CD8-positive, alpha-beta memory T cell (primary cell): ENCODE measurements around the gene SCLY. TPM values are rescaled to one million over a fixed set of nuclear protein-coding genes. Genes with fewer than 3 reads are reported as not detected.

Experiments used
- CTCF ChIA-PET: fragments of 350-600 bp; sonication (Branson Sonifier 250); formaldehyde crosslinking; loops from one replicate; lab custom pipeline; 2021; ENCODE audit warnings: antibody characterized with exemption; lab: Charles Lee
- POLR2A ChIA-PET: fragments of 350-600 bp; sonication (Branson Sonifier 250); formaldehyde crosslinking; loops from one replicate; lab custom pipeline; 2021; ENCODE audit warnings: antibody characterized with exemption; lab: Charles Lee
- DNase-seq, 5 donors: peaks; one replicate each; pipeline versions ENCODE4 v3.0.0 to v3.0.0-alpha.2; 2020 to 2022; ENCODE audit warnings: mixed read lengths in 1 of 5
- H3K27ac ChIP-seq: one replicate; pipeline ENCODE4 v1.7.0; 2013; ENCODE audit warnings: low read depth, mild to moderate bottlenecking, low read length, moderate library complexity
- H3K27me3 ChIP-seq: 2 replicates; pipeline ENCODE4 v1.7.0; 2013; ENCODE audit warnings: low read length, mild to moderate bottlenecking; ENCODE audit not compliant: insufficient read depth, poor library complexity, severe bottlenecking
- H3K36me3 ChIP-seq: 2 replicates; pipeline ENCODE4 v1.7.0; 2013; ENCODE audit warnings: mild to moderate bottlenecking, low read length, moderate library complexity; ENCODE audit not compliant: insufficient read depth
- H3K4me1 ChIP-seq: 2 replicates; pipeline ENCODE4 v1.7.0; 2013; ENCODE audit warnings: mild to moderate bottlenecking, low read length, moderate library complexity; ENCODE audit not compliant: insufficient read depth
- H3K4me3 ChIP-seq: 2 replicates; pipeline ENCODE4 v1.7.0; 2013; ENCODE audit warnings: mild to moderate bottlenecking, low read length
- H3K9me3 ChIP-seq: 2 replicates; pipeline ENCODE4 v1.7.0; 2013; ENCODE audit warnings: mild to moderate bottlenecking, low read length
- H3K27ac Mint-ChIP-seq, 8 donors: one replicate each; pipeline ENCODE4 v1.8.0; 2020 to 2021; ENCODE audit warnings: mixed read lengths in 8 of 8, mild to moderate bottlenecking in 6 of 8, inconsistent platforms in 3 of 8, moderate library complexity in 3 of 8
- H3K27me3 Mint-ChIP-seq, 2 donors: one replicate each; pipeline ENCODE4 v1.8.0; 2020 to 2021; ENCODE audit warnings: mixed read lengths in 2 of 2, mild to moderate bottlenecking in 1 of 2, moderate library complexity in 1 of 2
- H3K36me3 Mint-ChIP-seq, 3 donors: one replicate each; pipeline ENCODE4 v1.8.0; 2020 to 2021; ENCODE audit warnings: mixed read lengths in 3 of 3, inconsistent platforms in 1 of 3, mild to moderate bottlenecking in 1 of 3
- H3K4me1 Mint-ChIP-seq, 3 donors: one replicate each; pipeline ENCODE4 v1.8.0; 2020 to 2021; ENCODE audit warnings: mixed read lengths in 3 of 3, inconsistent platforms in 1 of 3, mild to moderate bottlenecking in 1 of 3
- H3K4me3 Mint-ChIP-seq, 7 donors: one replicate each; pipeline ENCODE4 v1.8.0; 2020 to 2021; ENCODE audit warnings: mixed read lengths in 7 of 7, mild to moderate bottlenecking in 6 of 7, moderate library complexity in 4 of 7, inconsistent platforms in 2 of 7
- H3K9me3 Mint-ChIP-seq, 5 donors: one replicate each; pipeline ENCODE4 v1.8.0; 2020 to 2022; ENCODE audit warnings: mixed read lengths in 5 of 5, mild to moderate bottlenecking in 3 of 5, moderate library complexity in 2 of 5, inconsistent platforms in 1 of 5
- polyA plus RNA-seq: library from polyadenylated mRNA; unstranded; fragments of 300-500 nt; fragmentation: Illumina TruSeq; gene quantifications from one replicate; pipeline ENCODE4 v1.2.3, GENCODE V29; 2021
- total RNA-seq, 2 experiments: library from RNA; stranded (reverse); gene quantifications; one replicate each; pipeline ENCODE4 v1.2.3, GENCODE V29; 2021

The SCLY gene
- total and polyA plus RNA-seq, 3 experiments from 2014 or later, result 16.1 to 70.5 (median 64.8) TPM

DNA sequence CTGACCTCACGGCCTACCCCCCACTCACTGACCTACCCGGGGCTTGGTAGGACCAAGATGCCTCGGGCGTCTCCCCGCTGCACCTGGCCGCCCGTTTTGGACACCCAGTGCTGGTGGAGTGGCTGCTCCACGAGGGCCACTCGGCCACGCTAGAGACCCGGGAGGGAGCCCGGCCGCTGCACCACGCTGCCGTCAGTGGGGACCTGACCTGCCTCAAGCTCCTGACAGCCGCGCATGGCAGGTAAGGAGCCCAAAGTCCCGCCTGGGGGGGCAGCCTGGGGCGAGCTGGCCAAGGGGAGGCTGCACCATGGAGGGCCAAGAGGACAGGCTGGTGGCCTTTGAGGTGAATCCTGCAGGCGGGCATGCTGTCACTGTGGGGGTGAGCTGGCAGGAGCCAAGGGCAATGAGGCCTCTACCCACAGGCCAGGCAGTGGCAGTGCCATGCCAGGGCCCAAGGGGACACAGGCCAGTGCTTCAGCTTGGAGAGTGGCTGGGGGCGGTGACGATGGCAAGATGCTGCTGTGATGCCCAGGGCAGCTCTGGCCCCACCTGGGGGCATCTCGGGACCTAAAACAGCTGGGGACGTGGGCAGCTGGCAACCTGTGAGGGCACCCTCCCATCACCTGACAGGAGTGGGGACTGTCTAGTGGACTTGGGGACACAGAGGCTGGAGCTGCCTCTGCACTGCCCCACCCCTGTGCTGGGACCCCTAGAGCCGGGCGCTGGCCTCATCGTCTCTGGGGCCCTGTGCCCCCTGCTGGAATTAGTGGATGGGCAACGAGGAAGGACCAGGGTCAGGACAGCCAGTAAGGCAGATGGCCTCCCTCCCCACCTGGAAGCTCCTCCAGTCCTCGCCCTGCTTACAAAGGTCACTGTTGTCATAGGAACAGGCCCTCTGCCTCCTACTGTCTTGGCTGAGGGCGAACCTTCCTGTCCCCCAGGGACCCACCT is 41.4 kb downstream of the SCLY start:
- H3K36me3 ChIP-seq, result no peaks in the 10 kb centered on the region
- no peak overlapping the region for H3K27ac ChIP-seq
- CTCF ChIA-PET, result no interaction called here
- H3K27me3 Mint-ChIP-seq, result no peaks in the 10 kb centered on the region
- H3K36me3 Mint-ChIP-seq, result no peaks in the 10 kb centered on the region
- H3K4me1 Mint-ChIP-seq, result no peaks in the 10 kb centered on the region
- no peak overlapping the region for H3K27ac Mint-ChIP-seq
- DNase-seq, result no peak
- no peaks in the 10 kb centered on the region for H3K9me3 ChIP-seq
- POLR2A ChIA-PET, result no interaction called here
- H3K27me3 ChIP-seq, result no peaks in the 10 kb centered on the region
- H3K4me3 Mint-ChIP-seq, result no peak overlapping the region
- no peak overlapping the region for H3K4me3 ChIP-seq
- no peaks in the 10 kb centered on the region for H3K4me1 ChIP-seq
- no peaks in the 10 kb centered on the region for H3K9me3 Mint-ChIP-seq

DNA sequence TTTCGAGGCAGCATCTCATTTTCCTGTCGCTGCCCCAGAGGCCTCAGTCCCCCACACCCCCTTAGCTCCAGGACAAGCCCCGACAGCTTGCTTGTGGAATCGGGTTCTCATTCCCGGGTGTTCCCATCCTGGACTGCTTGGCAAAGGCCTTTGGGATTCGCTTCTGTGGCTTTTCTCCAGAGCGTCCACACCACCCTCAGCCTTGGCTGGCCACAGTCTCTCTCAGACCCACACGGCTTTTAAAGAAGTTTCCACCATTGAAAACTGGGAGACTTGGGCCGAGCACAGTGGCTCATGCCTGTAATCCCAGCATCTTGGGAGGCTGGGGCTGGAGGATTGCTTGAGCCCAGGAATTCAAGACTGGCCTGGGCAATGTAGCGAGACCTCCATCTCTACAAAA is 42.1 kb downstream of the SCLY start:
- H3K9me3 ChIP-seq, result no peaks in the 10 kb centered on the region
- ChIA-PET POLR2A (no interaction called here), CTCF (no interaction called here)
- H3K36me3 ChIP-seq, result no peaks in the 10 kb centered on the region
- Mint-ChIP-seq H3K36me3 (no peaks in the 10 kb centered on the region), H3K9me3 (no peaks in the 10 kb centered on the region), H3K4me1 (peaks cover 0 to 5% (median 0%) of the 10 kb centered on the region in 3 donors), H3K27ac (no peak overlapping the region), H3K4me3 (no peak overlapping the region), H3K27me3 (no peaks in the 10 kb centered on the region)
- no peak for DNase-seq
- H3K4me3 ChIP-seq, result no peak overlapping the region
- no peak overlapping the region for H3K27ac ChIP-seq
- no peaks in the 10 kb centered on the region for H3K4me1 ChIP-seq
- H3K27me3 ChIP-seq, result no peaks in the 10 kb centered on the region

DNA sequence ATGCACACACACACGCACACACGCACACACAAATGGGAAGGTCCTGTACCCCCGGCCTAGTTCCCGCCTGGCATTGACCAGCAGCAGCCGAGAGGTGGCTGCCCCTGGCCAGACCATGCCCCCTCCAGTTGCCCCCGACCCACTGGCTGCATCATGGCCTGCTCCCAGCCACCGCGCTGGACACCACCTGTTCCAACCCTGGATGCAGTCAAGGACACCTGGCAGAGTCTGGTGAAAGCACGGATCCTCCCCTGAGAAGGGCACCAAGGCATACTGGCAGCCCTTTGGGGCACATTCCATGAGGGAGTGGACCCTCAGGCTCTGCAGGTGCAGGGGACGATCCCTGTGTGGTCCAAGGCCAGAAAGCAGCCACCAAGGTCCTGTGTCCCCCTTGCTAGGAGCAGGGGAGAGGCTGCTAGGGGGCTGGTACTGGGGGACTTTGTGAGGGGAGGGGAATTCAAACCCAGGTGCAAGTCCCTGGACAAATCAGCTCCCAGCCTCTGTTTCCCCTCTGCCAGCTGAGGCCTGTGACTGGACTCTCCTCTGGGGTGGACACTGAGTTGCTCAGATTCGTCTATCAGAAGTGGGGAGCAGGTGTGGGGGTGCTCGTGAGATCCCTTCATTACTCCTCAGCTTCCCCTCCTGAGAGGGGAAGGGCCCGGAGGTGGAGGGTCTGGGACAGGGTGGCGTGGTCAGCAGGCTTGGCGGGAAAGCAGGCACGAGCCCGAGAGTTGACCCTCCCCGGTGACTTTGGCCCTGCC is 42.8 kb downstream of the SCLY start:
- Mint-ChIP-seq H3K4me1 (peaks cover 0 to 9% (median 0%) of the 10 kb centered on the region in 3 donors), H3K27me3 (no peaks in the 10 kb centered on the region), H3K36me3 (no peaks in the 10 kb centered on the region), H3K9me3 (no peaks in the 10 kb centered on the region), H3K4me3 (no peak overlapping the region), H3K27ac (no peak overlapping the region)
- Histone ChIP-seq H3K36me3 (no peaks in the 10 kb centered on the region), H3K4me1 (no peaks in the 10 kb centered on the region), H3K27me3 (no peaks in the 10 kb centered on the region), H3K27ac (no peak overlapping the region), H3K4me3 (no peak overlapping the region), H3K9me3 (no peaks in the 10 kb centered on the region)
- POLR2A ChIA-PET, result no interaction called here
- CTCF ChIA-PET, result no interaction called here
- DNase-seq, result no peak

DNA sequence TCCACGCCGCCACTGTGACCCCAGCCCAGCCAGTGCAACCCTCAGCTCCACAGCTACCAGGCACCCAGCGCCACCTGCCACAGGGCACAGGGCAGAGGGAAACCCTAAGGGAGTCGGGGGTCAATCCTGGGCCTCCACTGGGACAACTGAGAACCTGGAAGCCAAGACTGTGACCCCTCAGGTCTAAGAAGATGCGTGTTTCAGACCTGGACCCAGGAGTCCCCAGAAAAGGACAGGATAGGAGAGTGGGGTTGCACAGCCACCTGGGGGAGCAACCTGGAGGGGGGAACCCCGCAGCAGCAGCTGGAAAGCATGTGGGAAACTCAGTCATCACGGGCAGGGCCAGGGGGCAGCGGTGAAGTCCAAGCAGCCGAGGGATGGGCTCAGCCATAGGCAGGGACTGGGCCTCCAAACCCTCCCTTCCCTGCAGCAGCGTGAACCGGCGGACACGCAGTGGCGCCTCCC is 43.5 kb downstream of the SCLY start:
- no peak overlapping the region for H3K27ac ChIP-seq
- no peaks in the 10 kb centered on the region for H3K9me3 ChIP-seq
- Mint-ChIP-seq H3K9me3 (no peaks in the 10 kb centered on the region), H3K36me3 (no peaks in the 10 kb centered on the region), H3K4me1 (peaks cover 0 to 15% (median 0%) of the 10 kb centered on the region in 3 donors), H3K27ac (no peak overlapping the region), H3K27me3 (no peaks in the 10 kb centered on the region), H3K4me3 (no peak overlapping the region)
- POLR2A ChIA-PET, result no interaction called here
- H3K4me3 ChIP-seq, result no peak overlapping the region
- CTCF ChIA-PET, result no interaction called here
- no peaks in the 10 kb centered on the region for H3K36me3 ChIP-seq
- H3K27me3 ChIP-seq, result no peaks in the 10 kb centered on the region
- DNase-seq, result no peak
- H3K4me1 ChIP-seq, result no peaks in the 10 kb centered on the region

DNA sequence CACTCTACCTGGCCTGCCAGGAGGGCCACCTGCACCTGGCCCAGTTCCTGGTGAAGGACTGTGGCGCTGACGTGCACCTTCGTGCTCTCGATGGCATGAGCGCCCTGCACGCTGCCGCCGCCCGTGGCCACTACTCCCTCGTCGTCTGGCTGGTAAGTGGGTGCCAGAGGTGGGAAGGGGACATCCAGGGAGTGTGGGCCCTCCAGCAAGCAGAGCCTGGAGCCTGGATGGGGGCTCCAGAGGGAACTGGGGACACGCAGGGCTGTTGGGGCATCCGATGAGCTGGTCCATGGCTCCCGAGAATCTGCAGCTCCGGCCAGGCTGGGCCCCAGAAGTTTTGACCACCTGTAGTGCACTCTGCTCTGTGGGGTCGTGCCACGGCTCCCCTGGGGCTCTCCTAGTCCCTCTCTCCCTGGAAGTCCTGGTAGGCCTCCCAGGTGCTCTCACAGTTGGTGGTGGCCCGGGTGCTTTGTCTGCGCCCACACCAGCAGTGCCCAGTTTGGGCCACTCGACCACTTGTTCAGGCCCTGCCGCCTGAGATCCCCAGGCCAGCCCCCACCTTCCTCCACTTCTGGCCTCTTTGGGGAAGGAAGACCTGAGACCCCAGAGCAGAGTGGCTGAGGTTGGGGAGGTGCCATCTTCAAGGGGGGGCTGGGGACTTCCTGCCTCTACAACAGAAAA is 44.0 kb downstream of the SCLY start:
- Mint-ChIP-seq H3K4me1 (peaks cover 0 to 16% (median 0%) of the 10 kb centered on the region in 3 donors), H3K27ac (no peak overlapping the region), H3K4me3 (no peak overlapping the region), H3K9me3 (no peaks in the 10 kb centered on the region), H3K27me3 (no peaks in the 10 kb centered on the region), H3K36me3 (no peaks in the 10 kb centered on the region)
- no peaks in the 10 kb centered on the region for H3K9me3 ChIP-seq
- CTCF ChIA-PET, result no interaction called here
- no peaks in the 10 kb centered on the region for H3K27me3 ChIP-seq
- no peak for DNase-seq
- no peak overlapping the region for H3K4me3 ChIP-seq
- H3K27ac ChIP-seq, result no peak overlapping the region
- no peaks in the 10 kb centered on the region for H3K4me1 ChIP-seq
- POLR2A ChIA-PET, result no interaction called here
- H3K36me3 ChIP-seq, result no peaks in the 10 kb centered on the region

DNA sequence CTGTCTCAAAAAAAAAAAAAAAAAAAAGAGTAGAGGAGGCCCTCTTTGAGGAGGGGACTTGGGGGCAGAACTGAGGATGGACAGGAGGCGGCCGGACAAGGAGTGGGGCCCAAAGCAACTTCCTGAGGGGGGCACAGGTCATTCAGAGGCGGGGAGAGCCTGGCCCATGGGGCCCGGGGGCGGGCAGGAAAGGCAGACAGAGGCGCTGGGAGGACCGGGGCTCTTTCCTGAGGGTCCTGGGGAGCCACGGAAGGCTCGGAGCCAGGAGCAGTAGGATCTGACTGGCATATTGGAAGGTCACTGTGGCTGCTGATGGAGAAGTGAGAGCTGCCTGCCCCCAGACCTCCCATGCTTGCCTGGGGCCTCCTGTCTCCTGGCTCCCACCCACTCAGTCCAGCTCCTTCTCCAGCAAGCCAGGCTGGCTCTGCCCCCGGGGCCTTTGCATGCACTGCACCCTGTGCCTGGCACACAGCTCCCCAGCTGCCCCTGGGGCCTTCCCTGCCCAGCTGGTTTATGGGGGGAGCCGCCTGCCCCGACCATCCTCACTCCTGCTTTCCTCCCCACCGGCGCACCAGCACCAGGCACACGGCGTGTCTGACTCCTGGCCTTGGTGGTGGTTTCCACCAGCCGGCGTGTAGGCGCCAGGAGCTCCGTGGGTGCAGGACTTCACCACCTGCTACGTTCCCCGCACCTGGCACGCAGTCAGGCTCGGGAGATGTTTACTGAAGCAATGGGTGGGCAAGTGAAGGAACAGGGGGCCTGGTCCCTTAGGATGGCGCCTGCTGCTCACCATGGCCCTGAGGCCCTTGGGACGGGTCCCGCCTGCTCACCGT is 44.9 kb downstream of the SCLY start:
- Mint-ChIP-seq H3K27me3 (no peaks in the 10 kb centered on the region), H3K27ac (no peak overlapping the region), H3K9me3 (no peaks in the 10 kb centered on the region), H3K4me1 (peaks cover 0 to 16% (median 0%) of the 10 kb centered on the region in 3 donors), H3K36me3 (no peaks in the 10 kb centered on the region), H3K4me3 (no peak overlapping the region)
- H3K9me3 ChIP-seq, result no peaks in the 10 kb centered on the region
- no peaks in the 10 kb centered on the region for H3K27me3 ChIP-seq
- H3K4me3 ChIP-seq, result no peak overlapping the region
- DNase-seq, result no peak
- no peak overlapping the region for H3K27ac ChIP-seq
- ChIA-PET CTCF (no interaction called here), POLR2A (no interaction called here)
- no peaks in the 10 kb centered on the region for H3K4me1 ChIP-seq
- H3K36me3 ChIP-seq, result no peaks in the 10 kb centered on the region

DNA sequence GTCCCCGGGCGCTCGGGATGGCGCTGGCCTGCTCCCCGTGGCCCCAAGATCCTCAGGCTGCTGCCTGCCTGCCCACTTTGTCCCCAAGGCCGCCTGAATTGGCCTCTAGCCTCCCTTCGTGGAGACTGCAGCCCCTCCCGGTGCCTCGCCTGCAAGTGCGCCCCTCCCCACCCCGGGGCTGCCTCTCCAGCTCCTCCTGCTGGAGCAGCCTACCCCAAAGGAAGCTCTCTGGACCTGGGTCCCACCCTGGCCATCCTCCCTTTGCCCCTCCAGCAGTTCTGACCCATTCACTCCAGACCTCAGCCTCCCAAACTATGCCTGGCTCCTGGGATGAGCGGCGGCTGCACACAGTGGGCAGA is 45.5 kb downstream of the SCLY start:
- Mint-ChIP-seq H3K9me3 (no peaks in the 10 kb centered on the region), H3K27me3 (no peaks in the 10 kb centered on the region), H3K27ac (no peak overlapping the region), H3K36me3 (no peaks in the 10 kb centered on the region), H3K4me1 (peaks cover 0 to 16% (median 0%) of the 10 kb centered on the region in 3 donors), H3K4me3 (no peak overlapping the region)
- H3K27ac ChIP-seq, result no peak overlapping the region
- H3K4me1 ChIP-seq, result no peaks in the 10 kb centered on the region
- no peak overlapping the region for H3K4me3 ChIP-seq
- POLR2A ChIA-PET, result no interaction called here
- DNase-seq, result no peak
- no peaks in the 10 kb centered on the region for H3K27me3 ChIP-seq
- CTCF ChIA-PET, result no interaction called here
- no peaks in the 10 kb centered on the region for H3K36me3 ChIP-seq
- no peaks in the 10 kb centered on the region for H3K9me3 ChIP-seq
